ENCODE data around the gene RPS16.
"Not testable (repeated sequence)": the region's sequence is repeated elsewhere in the genome, so short reads cannot be mapped to it uniquely, and the experiment has no call there.

Gene RPS16

DNA sequence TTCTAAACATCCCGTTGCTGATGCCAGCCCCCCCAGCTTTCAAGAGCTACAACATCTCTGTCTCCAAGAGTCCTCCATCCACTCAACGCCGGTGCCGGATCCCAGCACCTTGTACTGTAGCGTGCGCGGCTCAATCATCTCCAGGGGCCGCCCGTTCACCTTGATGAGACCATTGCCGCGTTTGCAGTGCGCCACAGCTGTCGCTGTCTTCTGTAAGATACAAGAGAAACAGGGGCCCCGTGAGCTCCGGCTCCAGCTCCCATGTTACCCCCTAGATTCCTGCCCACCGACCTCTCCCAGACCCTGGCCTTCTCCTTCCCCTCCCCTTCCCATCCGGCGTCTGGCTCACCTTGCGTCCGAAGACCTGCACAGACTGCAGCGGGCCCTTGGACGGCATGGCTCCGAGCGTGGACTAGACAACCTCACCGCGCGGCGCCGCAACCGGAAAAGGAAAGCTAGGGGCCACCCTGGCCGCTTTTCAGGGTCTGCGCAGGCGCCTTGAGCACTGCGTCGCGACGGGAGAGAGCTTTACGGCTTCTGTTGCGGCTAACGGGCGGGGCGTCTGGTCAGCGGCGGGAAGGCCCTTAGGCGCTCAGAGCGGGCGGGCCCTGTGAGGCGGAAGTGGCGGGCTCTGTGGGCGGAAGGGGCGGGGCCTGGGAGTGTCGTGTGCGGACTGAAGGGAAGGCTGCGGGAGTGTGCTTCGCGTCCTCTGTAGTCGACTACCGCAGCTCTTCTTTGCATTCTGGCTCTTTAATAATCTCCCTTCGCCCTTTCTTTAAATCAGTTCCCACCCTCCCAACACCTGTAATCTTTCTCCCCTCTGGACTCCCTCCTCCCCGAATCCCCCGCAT lies at the start of gene RPS16:
Gene RPS16 (minus strand): TSS at position 451 of the 851 bp plus-strand sequence. CDS start 54 bp downstream, at position 397.
- H3K27ac Mint-ChIP-seq, result peak within 1 kb of the TSS; percentile 100
- DNase-seq, result peak; percentile 98
- H3K9me3 Mint-ChIP-seq, result no peaks in the 10 kb centered on the region
- H3K4me1 Mint-ChIP-seq, result peaks cover 33 to 60% of the 10 kb centered on the region in 2 donors
- peak; percentile 90 to 95 for ATAC-seq (replicated peaks)
- peaks cover 28 to 45% of the 10 kb centered on the region in 2 donors for H3K36me3 Mint-ChIP-seq
- H3K4me3 Mint-ChIP-seq, result peak within 1 kb of the TSS; percentile 96 to 98
- H3K27me3 Mint-ChIP-seq, result no peaks in the 10 kb centered on the region

DNA sequence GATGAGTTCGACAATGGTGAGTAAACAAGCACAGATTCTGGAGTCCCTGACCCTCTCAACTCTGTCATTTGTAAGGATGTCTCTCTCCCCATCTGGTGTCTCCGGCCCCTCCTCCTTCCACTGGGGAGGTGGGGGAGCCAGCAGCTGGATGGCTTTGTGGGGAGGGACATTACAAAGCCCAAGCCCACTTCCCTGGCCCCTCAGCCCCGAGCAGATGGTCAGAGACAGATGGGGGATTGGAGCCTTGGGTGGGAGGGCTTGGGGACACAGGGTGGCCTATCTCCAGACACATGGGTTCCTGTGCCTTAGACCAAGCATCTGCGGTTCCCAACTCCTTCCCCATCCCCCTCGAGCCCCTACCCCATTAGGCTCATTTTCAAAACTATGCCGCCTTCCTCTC lies 47.4 kb upstream of the RPS16 start:
- DNase-seq (no peak), ATAC-seq (replicated peaks) (no peak)
- H3K27me3 Mint-ChIP-seq, result no peaks in the 10 kb centered on the region
- H3K4me3 Mint-ChIP-seq, result peak overlapping the region in 1 of 2 donors; percentile 17
- peaks cover 24 to 43% of the 10 kb centered on the region in 2 donors for H3K4me1 Mint-ChIP-seq
- no peaks in the 10 kb centered on the region for H3K9me3 Mint-ChIP-seq
- peaks cover 20 to 30% of the 10 kb centered on the region in 2 donors for H3K36me3 Mint-ChIP-seq
- peak overlapping the region; percentile 65 for H3K27ac Mint-ChIP-seq

DNA sequence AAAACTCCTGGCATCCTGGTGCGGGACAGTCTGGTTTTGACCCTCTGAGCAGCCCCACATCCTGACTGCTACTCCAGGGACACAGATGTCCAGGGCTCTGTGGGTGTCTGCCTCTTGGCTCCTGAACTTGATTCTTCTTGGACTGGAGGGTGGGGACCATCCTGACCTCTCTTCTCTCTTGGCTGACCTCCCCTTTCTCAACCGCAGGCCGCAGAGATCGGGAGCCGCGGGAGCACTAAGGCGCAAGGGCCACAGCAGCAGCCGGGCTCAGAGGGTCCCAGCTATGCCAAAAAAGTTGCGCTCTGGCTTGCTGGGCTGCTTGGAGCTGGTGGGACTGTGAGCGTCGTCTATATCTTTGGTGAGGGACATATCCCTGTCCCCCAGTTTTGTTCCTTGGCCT lies 45.9 kb upstream of the RPS16 start:
- peak overlapping the region; percentile 84 to 88 for H3K4me3 Mint-ChIP-seq
- peak overlapping the region; percentile 97 for H3K27ac Mint-ChIP-seq
- ATAC-seq (replicated peaks) (no peak), DNase-seq (no peak)
- no peaks in the 10 kb centered on the region for H3K27me3 Mint-ChIP-seq
- H3K36me3 Mint-ChIP-seq, result peaks cover 18 to 31% of the 10 kb centered on the region in 2 donors
- no peaks in the 10 kb centered on the region for H3K9me3 Mint-ChIP-seq
- peaks cover 21 to 40% of the 10 kb centered on the region in 2 donors for H3K4me1 Mint-ChIP-seq

DNA sequence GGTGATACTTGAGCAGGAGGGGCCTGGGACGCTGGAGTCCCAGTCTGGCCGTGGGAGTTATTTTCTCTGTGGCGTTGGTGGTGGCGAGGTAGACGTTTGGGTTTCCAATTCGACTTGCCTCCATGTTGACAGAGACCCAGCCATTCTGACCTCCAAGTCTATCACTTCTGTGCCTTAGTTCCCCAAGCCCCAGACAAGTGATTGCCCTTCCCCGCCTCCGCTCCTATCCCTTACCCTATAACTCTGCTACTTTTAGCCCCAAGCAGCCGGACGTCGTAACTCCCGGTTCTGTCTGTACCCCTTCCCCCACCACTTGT lies 45.4 kb upstream of the RPS16 start:
- peaks cover 19 to 37% of the 10 kb centered on the region in 2 donors for H3K4me1 Mint-ChIP-seq
- H3K4me3 Mint-ChIP-seq, result peak overlapping the region; percentile 84 to 88
- peak overlapping the region; percentile 97 for H3K27ac Mint-ChIP-seq
- no peaks in the 10 kb centered on the region for H3K9me3 Mint-ChIP-seq
- peaks cover 19 to 31% of the 10 kb centered on the region in 2 donors for H3K36me3 Mint-ChIP-seq
- DNase-seq, result no peak
- ATAC-seq (replicated peaks), result no peak
- no peaks in the 10 kb centered on the region for H3K27me3 Mint-ChIP-seq

DNA sequence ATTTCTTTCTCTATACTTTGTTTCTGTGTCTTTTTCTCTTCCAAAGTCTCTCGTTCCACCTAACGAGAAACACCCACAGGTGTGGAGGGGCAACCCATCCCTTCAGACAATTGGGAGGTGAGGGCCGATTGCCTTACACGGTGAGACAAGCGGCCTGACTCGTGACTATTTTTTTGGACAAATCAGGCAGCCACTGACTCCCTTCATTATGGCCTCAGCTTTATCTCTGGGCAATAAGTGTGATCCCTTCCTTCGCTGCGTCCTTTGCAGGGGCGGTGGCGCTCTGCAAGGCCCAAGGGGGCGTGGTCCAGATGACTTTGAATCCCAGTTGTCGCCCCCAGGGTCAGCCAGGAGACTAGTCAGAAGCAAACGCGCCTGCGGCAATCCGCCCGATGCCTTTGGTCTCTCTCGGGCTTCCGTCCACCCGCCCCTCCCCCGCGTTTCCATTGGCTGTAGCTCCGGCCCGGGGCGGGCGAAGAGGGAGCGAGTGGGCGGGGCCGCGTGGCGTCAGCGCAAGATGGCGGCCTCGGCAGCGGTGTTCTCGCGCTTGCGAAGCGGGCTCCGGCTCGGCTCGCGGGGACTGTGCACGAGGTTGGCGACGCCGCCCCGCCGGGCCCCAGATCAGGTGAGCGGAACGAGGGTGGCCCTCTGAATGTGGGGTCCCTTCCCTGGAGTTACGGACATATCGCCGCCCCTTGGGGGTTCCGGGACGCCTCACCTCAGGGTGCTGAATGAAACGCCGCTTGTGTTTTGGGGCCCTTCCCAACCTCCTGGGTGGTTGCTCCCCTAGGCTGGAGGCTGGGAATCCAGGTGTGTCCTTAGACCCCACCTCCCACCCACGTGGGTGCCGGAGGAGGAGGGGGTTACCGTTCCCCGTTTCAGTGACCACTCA lies 44.8 kb upstream of the RPS16 start, which contains the start of gene TIMM50:
Gene TIMM50 (plus strand): TSS at position 502 of the 892 bp plus-strand sequence. CDS start 16 bp downstream, at position 518.
- H3K9me3 Mint-ChIP-seq, result no peaks in the 10 kb centered on the region
- peaks cover 19 to 37% of the 10 kb centered on the region in 2 donors for H3K4me1 Mint-ChIP-seq
- peaks cover 23 to 35% of the 10 kb centered on the region in 2 donors for H3K36me3 Mint-ChIP-seq
- peak within 1 kb of the TSS; percentile 97 for H3K27ac Mint-ChIP-seq
- peak; percentile 92 to 96 for ATAC-seq (replicated peaks)
- peak within 1 kb of the TSS; percentile 84 to 88 for H3K4me3 Mint-ChIP-seq
- no peaks in the 10 kb centered on the region for H3K27me3 Mint-ChIP-seq
- peak; percentile 95 for DNase-seq

DNA sequence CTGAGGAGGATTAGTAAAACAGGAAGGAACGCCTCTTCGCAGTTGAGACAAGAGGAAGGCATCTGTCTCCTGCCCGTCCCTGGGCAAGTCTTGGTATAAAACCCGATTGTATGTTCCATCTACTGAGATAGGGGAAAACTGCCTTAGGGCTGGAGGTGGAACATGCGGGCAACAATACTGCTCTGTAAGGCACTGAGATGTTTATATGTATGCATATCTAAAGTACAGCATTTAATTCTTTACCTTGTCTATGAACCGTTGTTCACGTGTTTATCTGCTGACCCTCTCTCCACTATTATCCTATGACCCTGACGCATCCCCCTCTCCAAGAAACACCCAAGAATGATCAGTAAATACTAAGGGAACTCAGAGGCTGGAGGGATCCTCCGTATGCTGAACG lies 44.2 kb upstream of the RPS16 start:
- Mint-ChIP-seq H3K4me3 (peak overlapping the region; percentile 84 to 88), H3K9me3 (no peaks in the 10 kb centered on the region), H3K4me1 (peaks cover 19 to 37% of the 10 kb centered on the region in 2 donors), H3K27me3 (no peaks in the 10 kb centered on the region), H3K27ac (peak overlapping the region; percentile 97), H3K36me3 (peaks cover 26 to 42% of the 10 kb centered on the region in 2 donors)
- DNase-seq (no peak), ATAC-seq (replicated peaks) (no peak)

DNA sequence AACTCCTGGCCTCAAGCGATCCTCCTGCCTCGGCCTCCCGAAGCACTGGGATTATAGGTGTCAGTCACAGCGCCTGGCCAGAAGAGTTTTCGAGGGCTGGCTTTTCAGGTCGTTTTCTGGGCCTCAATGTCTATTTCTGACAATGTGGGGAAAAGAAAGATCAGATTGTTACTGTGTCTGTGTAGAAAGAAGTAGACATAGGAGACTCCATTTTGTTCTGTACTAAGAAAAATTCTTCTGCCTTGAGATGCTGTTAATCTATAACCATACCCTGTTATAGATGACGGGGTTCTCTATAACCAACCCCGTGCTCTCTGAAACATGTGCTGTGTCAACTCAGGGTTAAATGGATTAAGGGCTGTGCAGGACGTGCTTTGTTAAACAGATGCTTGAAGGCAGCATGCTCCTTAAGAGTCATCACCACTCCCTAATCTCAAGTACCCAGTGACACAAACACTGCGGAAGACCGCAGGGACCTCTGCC lies 43.6 kb upstream of the RPS16 start:
- peaks cover 32 to 48% of the 10 kb centered on the region in 2 donors for H3K36me3 Mint-ChIP-seq
- DNase-seq; H3K9me3 Mint-ChIP-seq; H3K27ac Mint-ChIP-seq; ATAC-seq (replicated peaks); H3K27me3 Mint-ChIP-seq: not testable (repeated sequence)
- H3K4me1 Mint-ChIP-seq, result peaks cover 19 to 42% of the 10 kb centered on the region in 2 donors
- peak overlapping the region in 1 of 2 donors; percentile 88 for H3K4me3 Mint-ChIP-seq

DNA sequence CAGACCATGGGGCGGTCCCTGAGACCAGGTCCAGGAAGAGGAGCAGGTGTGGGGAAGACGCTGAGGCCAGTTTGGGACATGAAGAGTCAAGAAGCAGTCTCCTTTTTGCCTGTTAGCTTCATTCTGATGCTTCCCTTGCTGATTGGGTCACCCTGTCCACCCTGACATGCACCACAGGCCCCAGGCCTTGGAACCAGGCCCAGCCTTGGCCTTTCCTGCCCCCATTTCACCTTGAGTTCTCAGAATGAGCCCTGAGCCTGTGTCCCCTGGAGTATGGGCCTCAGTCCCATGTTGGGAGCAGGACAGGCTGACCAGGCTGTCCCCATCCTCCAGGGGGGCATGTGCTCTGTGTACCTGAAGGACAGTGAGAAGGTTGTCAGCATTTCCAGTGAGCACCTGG lies 40.0 kb upstream of the RPS16 start:
- DNase-seq (no peak), ATAC-seq (replicated peaks) (no peak)
- H3K4me1 Mint-ChIP-seq, result peaks cover 14 to 36% of the 10 kb centered on the region in 2 donors
- no peaks in the 10 kb centered on the region for H3K27me3 Mint-ChIP-seq
- peak overlapping the region; percentile 56 for H3K27ac Mint-ChIP-seq
- peaks cover 41 to 61% of the 10 kb centered on the region in 2 donors for H3K36me3 Mint-ChIP-seq
- no peak overlapping the region for H3K4me3 Mint-ChIP-seq
- no peaks in the 10 kb centered on the region for H3K9me3 Mint-ChIP-seq

DNA sequence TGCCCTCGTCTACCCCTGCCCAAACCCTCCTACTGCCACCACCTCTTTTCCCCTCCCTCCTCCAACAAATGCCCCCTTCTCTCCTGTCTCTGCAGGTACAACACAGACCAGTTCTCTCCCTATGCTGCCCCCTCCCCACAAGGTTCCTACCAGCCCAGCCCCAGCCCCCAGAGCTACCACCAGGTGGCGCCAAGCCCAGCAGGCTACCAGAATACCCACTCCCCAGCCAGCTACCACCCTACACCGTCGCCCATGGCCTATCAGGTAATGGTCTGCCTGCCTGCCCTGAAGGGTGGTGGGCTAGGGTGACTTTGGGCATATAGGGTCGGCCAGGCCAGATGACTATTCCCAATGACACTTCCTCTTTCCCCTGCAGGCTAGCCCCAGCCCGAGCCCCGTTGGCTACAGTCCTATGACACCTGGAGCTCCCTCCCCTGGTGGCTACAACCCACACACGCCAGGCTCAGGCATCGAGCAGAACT lies 38.4 kb upstream of the RPS16 start:
- H3K9me3 Mint-ChIP-seq, result no peaks in the 10 kb centered on the region
- DNase-seq (peak; percentile 43), ATAC-seq (replicated peaks) (peak; percentile 85 to 86)
- H3K4me3 Mint-ChIP-seq, result no peak overlapping the region
- peaks cover 8 to 28% of the 10 kb centered on the region in 2 donors for H3K4me1 Mint-ChIP-seq
- H3K27me3 Mint-ChIP-seq, result no peaks in the 10 kb centered on the region
- peak overlapping the region; percentile 28 for H3K27ac Mint-ChIP-seq
- peaks cover 55 to 77% of the 10 kb centered on the region in 2 donors for H3K36me3 Mint-ChIP-seq

DNA sequence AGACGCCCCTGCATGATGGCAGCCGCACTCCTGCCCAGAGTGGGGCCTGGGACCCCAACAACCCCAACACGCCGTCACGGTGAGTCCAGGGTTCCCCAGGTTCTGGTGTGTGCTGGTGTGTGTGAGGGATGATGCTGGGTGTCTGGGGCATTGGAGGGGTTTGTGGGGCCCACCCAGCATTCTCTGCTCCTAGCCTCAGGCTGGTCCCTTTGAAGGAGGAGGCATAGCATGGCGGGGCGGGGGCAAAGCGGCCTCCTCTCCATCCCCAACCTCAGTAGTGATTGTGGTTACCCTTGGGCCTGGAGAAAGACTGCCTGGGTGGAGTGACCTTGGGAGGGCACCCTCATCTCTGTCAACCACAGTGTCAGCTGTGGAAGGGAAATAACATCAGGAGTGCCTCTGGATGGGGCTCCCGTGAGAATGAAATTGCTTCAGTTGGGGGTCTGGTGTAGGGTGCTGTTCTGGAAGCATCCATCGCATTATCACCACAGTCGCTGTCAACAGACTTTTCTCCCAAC lies 37.8 kb upstream of the RPS16 start:
- no peak for DNase-seq
- peaks cover 62 to 84% of the 10 kb centered on the region in 2 donors for H3K36me3 Mint-ChIP-seq
- H3K4me1 Mint-ChIP-seq, result peaks cover 8 to 28% of the 10 kb centered on the region in 2 donors
- no peak overlapping the region for H3K4me3 Mint-ChIP-seq
- H3K9me3 Mint-ChIP-seq, result no peaks in the 10 kb centered on the region
- no peaks in the 10 kb centered on the region for H3K27me3 Mint-ChIP-seq
- no peak overlapping the region for H3K27ac Mint-ChIP-seq
- no peak for ATAC-seq (replicated peaks)

DNA sequence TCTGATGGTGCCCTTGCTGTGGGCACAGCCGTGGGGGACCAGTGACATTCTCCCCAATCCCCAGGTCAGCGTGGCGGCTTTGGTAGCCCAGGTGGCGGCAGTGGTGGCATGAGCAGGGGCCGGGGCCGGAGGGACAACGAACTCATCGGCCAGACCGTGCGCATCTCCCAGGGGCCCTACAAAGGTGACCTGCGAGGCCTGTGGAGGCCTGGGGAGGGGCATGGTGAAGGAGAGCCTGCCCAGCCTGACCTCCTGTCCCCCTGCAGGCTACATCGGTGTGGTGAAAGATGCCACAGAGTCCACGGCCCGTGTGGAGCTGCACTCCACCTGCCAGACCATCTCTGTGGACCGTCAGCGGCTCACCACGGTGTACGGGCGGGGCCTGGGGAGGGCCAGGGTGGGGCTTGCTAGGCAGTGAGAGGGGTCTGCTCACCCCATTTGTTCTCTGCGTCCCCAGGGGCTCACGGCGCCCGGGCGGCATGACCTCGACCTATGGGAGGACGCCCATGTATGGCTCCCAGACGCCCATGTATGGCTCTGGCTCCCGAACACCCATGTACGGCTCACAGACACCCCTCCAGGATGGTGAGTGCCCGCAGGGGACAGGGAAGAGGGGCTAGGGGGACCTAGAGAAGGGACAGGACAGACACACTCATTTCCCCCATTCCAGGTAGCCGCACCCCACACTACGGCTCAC lies 37.1 kb upstream of the RPS16 start:
- H3K4me3 Mint-ChIP-seq, result no peak overlapping the region

DNA sequence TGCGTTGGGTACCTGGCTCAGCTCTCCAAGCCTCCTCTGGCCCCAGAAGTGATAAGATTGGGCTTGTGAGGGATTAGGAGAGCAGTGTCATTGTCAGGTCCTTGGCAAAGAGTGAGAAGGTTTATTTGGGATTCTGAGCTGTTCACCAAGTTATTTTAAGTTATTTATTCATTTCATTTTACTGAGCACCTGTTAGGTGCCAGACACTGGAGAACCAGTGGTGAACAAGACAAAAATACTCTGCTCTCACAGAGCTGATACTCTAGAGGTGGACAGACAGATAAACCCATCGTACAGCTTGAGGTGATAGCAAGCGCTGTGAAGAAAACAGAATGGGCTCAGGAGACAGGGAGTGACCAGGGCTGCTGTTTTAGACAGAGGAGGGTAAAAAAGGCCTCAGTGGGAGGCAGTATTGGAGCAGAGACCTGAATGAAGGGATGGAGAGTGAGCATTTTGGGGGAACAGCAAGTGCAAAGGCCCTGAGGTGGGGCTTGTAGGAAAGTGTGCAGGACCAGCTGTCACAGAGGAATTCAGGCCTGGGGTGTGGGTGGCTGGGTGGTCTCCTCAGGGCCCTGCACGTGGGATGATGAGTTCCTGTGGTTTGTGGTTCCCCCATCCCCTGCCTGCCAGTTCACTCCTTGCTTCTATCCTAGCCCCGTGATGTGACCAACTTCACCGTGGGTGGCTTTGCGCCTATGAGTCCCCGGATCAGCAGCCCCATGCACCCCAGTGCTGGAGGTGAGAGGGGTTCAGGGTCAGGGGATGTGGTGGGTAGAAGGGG lies 36.2 kb upstream of the RPS16 start:
- H3K36me3 Mint-ChIP-seq, result peaks cover 67 to 83% of the 10 kb centered on the region in 2 donors
- no peak for ATAC-seq (replicated peaks)
- no peaks in the 10 kb centered on the region for H3K27me3 Mint-ChIP-seq
- no peak overlapping the region for H3K4me3 Mint-ChIP-seq
- H3K4me1 Mint-ChIP-seq, result peaks cover 8 to 28% of the 10 kb centered on the region in 2 donors
- DNase-seq, result no peak
- H3K9me3 Mint-ChIP-seq, result no peaks in the 10 kb centered on the region
- H3K27ac Mint-ChIP-seq, result peak overlapping the region; percentile 53

More for the DNA sequence above, 37.1 kb upstream of the RPS16 start:
- no peak overlapping the region for H3K27ac Mint-ChIP-seq
- peaks cover 66 to 89% of the 10 kb centered on the region in 2 donors for H3K36me3 Mint-ChIP-seq
- H3K4me1 Mint-ChIP-seq, result peaks cover 8 to 28% of the 10 kb centered on the region in 2 donors
- ATAC-seq (replicated peaks), result no peak
- H3K27me3 Mint-ChIP-seq, result no peaks in the 10 kb centered on the region
- no peak for DNase-seq
- H3K9me3 Mint-ChIP-seq, result no peaks in the 10 kb centered on the region

Measured in stimulated activated naive B cell treated with anti-CD40 and anti-IgM and Interleukin-4, amounts not matched to agents 10 μg/mL and 1 μg/mL and 100 μg/mL, for 72 hours (primary cell).